GM13976 (cell line): ENCODE results near the gene FOXB1.

ENCODE experiments used
- DNase-seq: peaks from one replicate; pipeline ENCODE4 v3.0.0; 2012; ENCODE audit warnings: low spot score
- in situ Hi-C: fragments of 300-500 bp; cut with MboI; formaldehyde crosslinking; loops from one replicate; pipeline ENCODE4 v1.12.0; 2022; ENCODE audit warnings: low sequenced_read_pairs, mixed read lengths, inconsistent platforms; ENCODE audit not compliant: unreplicated experiment
- TF ChIP-seq, protein P1 (sequence below): IDR thresholded peaks from 2 replicates; pipeline ENCODE4 v1.5.1; 2012; ENCODE audit warnings: borderline replicate concordance, mild to moderate bottlenecking; ENCODE audit not compliant: insufficient read depth; ENCODE audit errors: extremely low read depth, missing control alignments, control extremely low read depth

FOXB1 gene

DNA sequence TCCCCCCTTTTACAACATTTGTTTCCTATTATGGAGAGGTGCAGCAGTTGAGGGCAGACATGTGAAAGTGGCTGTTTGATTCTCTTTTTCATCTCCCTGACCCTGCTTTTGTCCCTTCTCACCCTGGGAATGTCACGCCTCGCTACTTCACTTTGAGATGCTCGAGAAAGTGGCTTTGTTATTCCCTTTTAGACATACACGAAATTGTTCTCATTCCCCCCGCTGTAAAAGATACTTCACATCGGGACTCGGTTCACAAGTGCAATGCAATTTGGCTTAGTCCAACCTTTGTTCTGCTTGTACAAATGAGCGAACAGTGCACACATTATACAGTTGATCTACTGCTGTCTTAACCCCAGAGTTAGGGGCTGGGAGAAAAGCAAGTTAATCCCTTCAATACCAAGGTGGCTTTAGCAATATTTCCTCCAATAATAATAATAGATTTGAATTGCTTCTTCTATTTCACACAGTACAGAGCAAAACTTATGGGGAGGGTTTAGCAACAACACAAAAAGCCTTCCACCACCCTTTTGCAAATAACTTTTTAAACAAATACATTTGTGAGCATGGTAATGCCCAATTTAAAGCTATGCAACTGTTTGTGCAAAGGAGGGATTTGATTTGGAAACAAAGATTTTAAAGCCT lies 5.7 kb upstream of the FOXB1 start:
- DNase-seq = no peak
- in situ Hi-C loops = no loop called here
- TF ChIP-seq, protein P1, sequence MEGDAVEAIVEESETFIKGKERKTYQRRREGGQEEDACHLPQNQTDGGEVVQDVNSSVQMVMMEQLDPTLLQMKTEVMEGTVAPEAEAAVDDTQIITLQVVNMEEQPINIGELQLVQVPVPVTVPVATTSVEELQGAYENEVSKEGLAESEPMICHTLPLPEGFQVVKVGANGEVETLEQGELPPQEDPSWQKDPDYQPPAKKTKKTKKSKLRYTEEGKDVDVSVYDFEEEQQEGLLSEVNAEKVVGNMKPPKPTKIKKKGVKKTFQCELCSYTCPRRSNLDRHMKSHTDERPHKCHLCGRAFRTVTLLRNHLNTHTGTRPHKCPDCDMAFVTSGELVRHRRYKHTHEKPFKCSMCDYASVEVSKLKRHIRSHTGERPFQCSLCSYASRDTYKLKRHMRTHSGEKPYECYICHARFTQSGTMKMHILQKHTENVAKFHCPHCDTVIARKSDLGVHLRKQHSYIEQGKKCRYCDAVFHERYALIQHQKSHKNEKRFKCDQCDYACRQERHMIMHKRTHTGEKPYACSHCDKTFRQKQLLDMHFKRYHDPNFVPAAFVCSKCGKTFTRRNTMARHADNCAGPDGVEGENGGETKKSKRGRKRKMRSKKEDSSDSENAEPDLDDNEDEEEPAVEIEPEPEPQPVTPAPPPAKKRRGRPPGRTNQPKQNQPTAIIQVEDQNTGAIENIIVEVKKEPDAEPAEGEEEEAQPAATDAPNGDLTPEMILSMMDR = no peak

DNA sequence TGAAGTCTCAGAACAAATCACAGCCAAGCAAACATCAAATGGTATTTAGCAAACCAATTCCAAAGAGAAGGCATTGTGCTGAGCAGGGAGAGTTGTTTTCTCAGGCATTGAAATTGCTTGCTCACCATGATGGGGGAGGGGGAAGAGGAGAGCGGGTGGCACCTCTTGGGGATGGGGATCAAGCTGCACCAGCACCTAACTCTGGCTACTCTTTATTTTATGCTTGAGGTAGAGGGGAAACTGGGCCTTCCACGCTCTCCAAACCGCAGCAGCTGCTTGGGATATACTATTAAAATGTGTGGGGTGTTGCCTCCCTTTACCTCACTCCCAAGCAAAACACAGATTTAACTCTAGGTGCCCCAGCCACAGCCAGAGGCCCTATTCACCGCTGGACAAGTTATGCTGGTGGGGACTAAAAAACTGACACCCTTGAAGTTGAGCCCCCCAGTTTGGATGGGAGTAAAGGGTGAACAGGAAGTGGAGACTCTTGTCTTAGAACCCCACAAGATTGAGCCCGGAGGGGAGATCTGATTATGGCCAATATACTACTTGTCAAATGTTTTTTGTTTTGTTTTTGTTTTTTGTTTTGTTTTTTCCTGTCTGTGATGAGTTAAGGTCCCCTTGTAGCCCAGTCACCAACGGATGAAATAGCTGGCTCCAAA lies 5.0 kb upstream of the FOXB1 start:
- TF ChIP-seq, protein P1 = no peak
- in situ Hi-C loops = no loop called here
- no peak for DNase-seq

DNA sequence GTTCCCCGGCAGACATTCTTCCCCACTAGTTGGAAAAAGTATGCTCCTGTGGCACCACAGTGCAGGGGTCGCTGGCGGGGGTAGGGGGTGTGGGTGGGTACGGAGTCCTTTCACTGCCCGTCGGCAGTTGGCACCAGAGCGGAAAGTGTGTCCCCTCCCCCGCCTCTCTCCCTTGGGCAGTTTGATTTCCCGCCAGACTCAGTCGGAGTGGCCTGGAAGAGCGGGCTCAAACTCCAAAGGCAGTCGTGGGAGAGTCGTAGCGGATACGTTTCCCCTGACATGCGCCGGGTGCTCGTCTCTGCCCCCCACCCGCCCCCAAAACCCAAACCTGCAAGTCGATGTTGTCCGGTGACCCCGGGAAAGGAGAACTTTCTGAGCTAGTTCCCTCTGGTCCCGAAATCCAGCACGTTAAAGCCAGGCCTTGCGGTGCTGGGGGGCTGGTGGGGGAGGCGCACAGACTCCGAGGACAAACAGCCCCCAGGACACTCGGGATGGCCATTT lies 4.4 kb upstream of the FOXB1 start:
- TF ChIP-seq, protein P1 = no peak

DNA sequence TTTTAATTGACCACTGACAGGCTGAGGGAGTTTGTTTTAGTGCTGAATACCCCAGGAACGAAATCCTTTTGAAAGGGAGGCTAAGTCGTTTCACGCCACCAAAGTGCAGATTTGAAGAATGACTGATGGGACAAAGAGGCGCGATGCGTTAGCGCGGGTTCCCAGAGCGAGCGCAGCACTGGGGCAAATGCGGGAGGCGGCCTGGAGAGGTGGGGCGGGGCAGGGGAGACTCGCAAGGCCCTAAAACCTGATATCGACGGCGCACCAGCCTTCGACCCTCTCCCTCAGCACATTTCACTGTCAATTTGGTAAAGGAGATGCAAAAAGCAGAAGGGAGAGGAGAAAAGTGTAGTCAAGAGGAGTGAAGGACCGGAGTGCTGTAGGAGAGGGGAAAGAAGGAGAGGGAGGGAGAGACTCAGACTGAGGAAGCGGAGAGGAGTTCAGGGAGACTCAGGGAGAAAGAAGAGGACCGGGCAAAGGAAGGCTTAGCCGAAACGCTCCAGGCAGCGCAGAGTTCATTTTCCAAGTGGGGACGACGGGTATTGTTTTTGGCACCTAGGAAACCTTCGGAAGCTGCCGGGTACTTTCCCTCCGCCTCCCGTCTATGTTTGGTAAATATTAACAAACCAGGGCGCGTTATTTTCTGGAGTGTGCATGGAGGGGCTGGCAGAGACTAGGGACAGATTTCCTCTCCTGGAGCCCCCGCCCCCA lies 3.8 kb upstream of the FOXB1 start:
- TF ChIP-seq, protein P1 = no peak
- DNase-seq = no peak
- in situ Hi-C loops = no loop called here

More for the DNA sequence above, 4.4 kb upstream of the FOXB1 start:
- in situ Hi-C loops = no loop called here
- no peak for DNase-seq

DNA sequence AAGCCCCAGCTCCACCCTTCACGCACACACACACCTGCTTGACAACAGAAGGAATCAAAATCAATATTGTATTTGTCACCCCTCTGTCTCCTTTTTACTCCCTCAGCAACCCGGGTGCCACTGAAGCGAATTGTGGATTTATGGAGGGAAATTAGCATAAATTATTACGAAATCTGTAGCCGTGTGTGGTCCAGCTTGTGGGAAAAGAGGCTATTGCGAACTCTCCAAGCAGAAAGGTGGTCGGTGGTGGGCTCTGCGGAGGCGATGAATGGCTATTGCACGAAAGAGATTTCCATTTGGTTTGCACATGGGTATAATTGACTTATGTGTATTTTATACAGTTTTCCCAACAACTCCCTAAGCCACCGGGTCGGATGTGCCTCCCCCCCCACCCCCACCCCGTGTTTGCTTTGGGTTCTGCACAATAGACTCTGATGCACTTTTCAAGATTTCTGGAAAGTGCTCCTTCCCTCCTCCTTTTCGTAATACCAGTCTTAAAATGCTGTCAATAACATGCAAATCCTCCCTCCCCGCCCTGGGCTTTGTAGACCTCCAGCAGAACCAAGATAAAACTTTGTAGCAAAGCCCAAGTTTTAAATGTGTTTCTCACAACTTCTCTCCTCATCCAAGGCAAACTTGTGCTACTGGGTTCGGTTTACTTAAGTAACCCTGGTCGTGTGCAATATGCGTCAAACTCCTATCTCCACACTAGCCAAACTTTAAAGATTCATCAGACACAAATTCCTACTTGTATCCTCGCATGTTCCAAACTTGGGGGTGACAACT lies 3.1 kb upstream of the FOXB1 start:
- no peak for DNase-seq
- in situ Hi-C loops = no loop called here
- TF ChIP-seq, protein P1 = no peak
